ENCODE measurements around the gene CTU2. TPM values are rescaled to one million over a fixed set of nuclear protein-coding genes. Genes with fewer than 3 reads are reported as not detected.

The CTU2 gene
- total RNA-seq, 1 experiment from 2014 or later, result 54.9 TPM

DNA sequence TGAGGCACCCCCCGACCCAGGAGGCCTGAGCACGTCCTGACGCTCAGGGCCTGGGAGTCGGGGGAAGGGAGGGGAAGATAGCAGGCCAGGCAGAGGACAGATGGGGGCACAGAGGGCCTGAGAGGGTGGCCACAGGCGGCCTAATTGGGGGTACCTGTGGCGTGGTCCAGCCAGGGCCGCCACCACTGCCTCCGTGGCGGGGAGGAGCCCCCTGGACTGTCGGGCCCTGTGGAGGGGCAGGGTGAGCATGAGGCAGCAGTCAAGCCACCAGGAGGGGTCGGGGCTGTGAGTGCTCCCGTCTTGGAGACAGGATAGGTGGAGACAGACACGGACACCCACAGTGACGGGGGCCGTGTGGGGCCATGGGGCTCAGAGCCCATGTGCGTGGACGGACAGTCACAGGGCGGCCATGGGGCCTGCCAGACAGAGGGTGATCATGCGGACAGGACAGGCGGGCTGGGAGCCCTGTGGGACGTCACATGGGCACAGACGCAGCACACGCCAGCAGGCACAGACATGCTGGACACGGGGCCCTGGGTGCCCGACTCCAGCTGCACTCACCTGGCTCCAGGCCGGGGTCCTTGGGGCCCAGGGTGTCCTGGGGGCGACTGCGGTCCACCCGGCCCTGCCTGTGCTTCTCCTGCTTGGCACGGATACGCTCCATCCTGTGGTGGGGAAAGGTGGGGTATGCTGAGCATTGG, 18.7 kb downstream of the CTU2 start:
- H3K27me3 ChIP-seq (replicated peaks; ENCODE audit: control insufficient read depth, insufficient read depth, low read length), result no peaks in the 10 kb centered on the region
- H3K9me3 ChIP-seq, result no peaks in the 10 kb centered on the region
- TF ChIP-seq, protein P1, sequence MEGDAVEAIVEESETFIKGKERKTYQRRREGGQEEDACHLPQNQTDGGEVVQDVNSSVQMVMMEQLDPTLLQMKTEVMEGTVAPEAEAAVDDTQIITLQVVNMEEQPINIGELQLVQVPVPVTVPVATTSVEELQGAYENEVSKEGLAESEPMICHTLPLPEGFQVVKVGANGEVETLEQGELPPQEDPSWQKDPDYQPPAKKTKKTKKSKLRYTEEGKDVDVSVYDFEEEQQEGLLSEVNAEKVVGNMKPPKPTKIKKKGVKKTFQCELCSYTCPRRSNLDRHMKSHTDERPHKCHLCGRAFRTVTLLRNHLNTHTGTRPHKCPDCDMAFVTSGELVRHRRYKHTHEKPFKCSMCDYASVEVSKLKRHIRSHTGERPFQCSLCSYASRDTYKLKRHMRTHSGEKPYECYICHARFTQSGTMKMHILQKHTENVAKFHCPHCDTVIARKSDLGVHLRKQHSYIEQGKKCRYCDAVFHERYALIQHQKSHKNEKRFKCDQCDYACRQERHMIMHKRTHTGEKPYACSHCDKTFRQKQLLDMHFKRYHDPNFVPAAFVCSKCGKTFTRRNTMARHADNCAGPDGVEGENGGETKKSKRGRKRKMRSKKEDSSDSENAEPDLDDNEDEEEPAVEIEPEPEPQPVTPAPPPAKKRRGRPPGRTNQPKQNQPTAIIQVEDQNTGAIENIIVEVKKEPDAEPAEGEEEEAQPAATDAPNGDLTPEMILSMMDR (IDR thresholded peaks at IDR 0.05; ENCODE audit: insufficient read depth in 1 of 2, low read depth in 1 of 2, low read length in 1 of 2, severe bottlenecking in 1 of 2, unreplicated experiment in 1 of 2), result no peak
- no peak for DNase-seq
- no peaks in the 10 kb centered on the region for H3K4me1 ChIP-seq
- Mint-ChIP-seq H3K4me3 (ENCODE audit: unreplicated experiment) (no peak overlapping the region), H3K9me3 (ENCODE audit: unreplicated experiment) (no peaks in the 10 kb centered on the region), H3K4me1 (ENCODE audit: low read depth, unreplicated experiment) (no peaks in the 10 kb centered on the region), H3K27me3 (ENCODE audit: insufficient read depth, unreplicated experiment) (no peaks in the 10 kb centered on the region), H3K36me3 (ENCODE audit: insufficient read depth, unreplicated experiment) (peaks cover 82% of the 10 kb centered on the region), H3K27ac (ENCODE audit: unreplicated experiment) (no peak overlapping the region)
- H3K4me3 ChIP-seq (ENCODE audit: low read depth, low read length), result no peak overlapping the region
- CTCF ChIA-PET, result no interaction called here
- H3K36me3 ChIP-seq (ENCODE audit: control insufficient read depth, insufficient read depth, low read length), result peaks cover 5% of the 10 kb centered on the region
- BruUV-seq (replicated peaks), result no TSS peak
- intact Hi-C loops (cut with micrococcal nuclease; ENCODE audit: unreplicated experiment), result no loop called here
- POLR2A ChIA-PET, result no interaction called here

DNA sequence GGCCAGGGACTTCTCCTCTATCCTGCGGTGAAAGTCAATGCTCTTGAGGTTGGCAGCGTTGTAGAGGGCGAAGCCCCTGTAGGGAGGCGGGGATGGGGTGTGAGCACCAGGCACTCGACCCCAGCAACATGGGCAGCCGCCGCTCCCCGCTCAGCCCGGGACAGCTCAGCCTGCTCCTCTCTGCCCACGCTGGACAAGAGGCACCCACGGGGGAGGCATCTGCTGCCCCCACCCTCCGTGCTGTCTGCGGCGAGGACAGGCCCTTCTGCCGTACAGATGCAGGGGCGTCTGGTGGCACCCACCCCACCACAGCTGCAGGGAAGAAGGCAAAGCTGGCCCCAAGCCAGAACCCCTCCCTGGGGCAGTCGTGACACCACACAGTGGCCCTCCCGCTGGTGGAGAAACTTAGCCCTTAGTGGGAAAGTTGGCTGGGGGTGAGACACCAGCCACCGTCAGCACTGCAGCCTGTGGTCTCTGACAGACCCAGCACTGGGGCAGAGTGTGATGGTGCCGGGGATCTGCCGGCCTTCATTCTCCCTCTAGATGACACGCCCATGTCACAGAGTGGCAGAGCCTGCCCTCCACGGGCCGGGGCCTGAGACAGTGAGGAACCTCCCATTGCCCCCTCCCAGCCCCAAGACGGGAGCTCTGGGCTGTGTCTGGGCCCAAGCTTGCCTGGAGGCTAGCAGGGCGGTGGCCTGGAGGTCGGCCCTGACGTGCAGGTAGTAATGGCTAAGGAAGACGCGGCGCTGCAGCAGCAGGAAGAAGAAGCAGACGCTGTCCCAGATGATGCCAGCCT, 19.5 kb downstream of the CTU2 start:
- no TSS peak for BruUV-seq (replicated peaks)
- TF ChIP-seq, protein P1 (IDR thresholded peaks at IDR 0.05; ENCODE audit: insufficient read depth in 1 of 2, low read depth in 1 of 2, low read length in 1 of 2, severe bottlenecking in 1 of 2, unreplicated experiment in 1 of 2), result no peak
- POLR2A ChIA-PET, result no interaction called here

DNA sequence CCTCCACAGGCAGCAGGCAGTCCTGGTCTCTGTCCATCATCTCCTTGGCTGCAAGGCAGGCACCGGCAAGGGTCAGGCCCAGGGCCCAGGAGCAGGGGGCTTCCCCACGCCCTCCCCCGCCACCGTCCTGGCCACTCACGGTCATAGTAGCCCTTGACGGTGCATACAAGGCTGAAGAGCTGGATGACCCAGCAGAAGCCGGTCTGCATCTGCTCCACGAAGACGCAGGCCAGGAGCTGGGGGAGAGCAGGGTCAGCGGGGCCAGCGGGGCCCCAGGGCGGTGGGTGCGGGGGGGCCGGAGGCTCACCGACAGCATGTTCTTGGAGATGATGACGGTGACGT, 20.1 kb downstream of the CTU2 start:
- no TSS peak for BruUV-seq (replicated peaks)
- Mint-ChIP-seq H3K9me3 (ENCODE audit: unreplicated experiment) (no peaks in the 10 kb centered on the region), H3K27me3 (ENCODE audit: insufficient read depth, unreplicated experiment) (no peaks in the 10 kb centered on the region), H3K27ac (ENCODE audit: unreplicated experiment) (no peak overlapping the region), H3K4me1 (ENCODE audit: low read depth, unreplicated experiment) (no peaks in the 10 kb centered on the region), H3K36me3 (ENCODE audit: insufficient read depth, unreplicated experiment) (peaks cover 82% of the 10 kb centered on the region), H3K4me3 (ENCODE audit: unreplicated experiment) (no peak overlapping the region)
- Histone ChIP-seq H3K4me1 (no peaks in the 10 kb centered on the region), H3K4me3 (ENCODE audit: low read depth, low read length) (no peak overlapping the region), H3K9me3 (no peaks in the 10 kb centered on the region), H3K27me3 (replicated peaks; ENCODE audit: control insufficient read depth, insufficient read depth, low read length) (no peaks in the 10 kb centered on the region), H3K36me3 (ENCODE audit: control insufficient read depth, insufficient read depth, low read length) (peaks cover 5% of the 10 kb centered on the region)
- intact Hi-C loops (cut with micrococcal nuclease; ENCODE audit: unreplicated experiment), result no loop called here
- POLR2A ChIA-PET, result no interaction called here
- TF ChIP-seq, protein P1 (IDR thresholded peaks at IDR 0.05; ENCODE audit: insufficient read depth in 1 of 2, low read depth in 1 of 2, low read length in 1 of 2, severe bottlenecking in 1 of 2, unreplicated experiment in 1 of 2), result no peak
- CTCF ChIA-PET, result no interaction called here
- DNase-seq, result no peak

More for the DNA sequence above, 19.5 kb downstream of the CTU2 start:
- Mint-ChIP-seq H3K4me3 (ENCODE audit: unreplicated experiment) (no peak overlapping the region), H3K36me3 (ENCODE audit: insufficient read depth, unreplicated experiment) (peaks cover 82% of the 10 kb centered on the region), H3K27ac (ENCODE audit: unreplicated experiment) (no peak overlapping the region), H3K27me3 (ENCODE audit: insufficient read depth, unreplicated experiment) (no peaks in the 10 kb centered on the region), H3K4me1 (ENCODE audit: low read depth, unreplicated experiment) (no peaks in the 10 kb centered on the region), H3K9me3 (ENCODE audit: unreplicated experiment) (no peaks in the 10 kb centered on the region)
- H3K4me3 ChIP-seq (ENCODE audit: low read depth, low read length), result no peak overlapping the region
- no peaks in the 10 kb centered on the region for H3K9me3 ChIP-seq
- no peaks in the 10 kb centered on the region for H3K4me1 ChIP-seq
- CTCF ChIA-PET, result no interaction called here
- intact Hi-C loops (cut with micrococcal nuclease; ENCODE audit: unreplicated experiment), result no loop called here
- no peaks in the 10 kb centered on the region for H3K27me3 ChIP-seq (replicated peaks; ENCODE audit: control insufficient read depth, insufficient read depth, low read length)
- no peak for DNase-seq
- peaks cover 5% of the 10 kb centered on the region for H3K36me3 ChIP-seq (ENCODE audit: control insufficient read depth, insufficient read depth, low read length)
